H9 (cell line): ENCODE data around the gene MIGA2. TPM values are rescaled to one million over a fixed set of nuclear protein-coding genes. Genes with fewer than 3 reads are reported as not detected.

Experiments used
- DNase-seq: peaks from one replicate; pipeline ENCODE4 v3.0.0-alpha.2; 2017
- H2AFZ ChIP-seq: one replicate; pipeline ENCODE4 v1.6.1; 2013; ENCODE audit warnings: mild to moderate bottlenecking, low read length, control low read depth, moderate library complexity
- H2AK5ac ChIP-seq: 2 replicates; pipeline ENCODE4 v1.6.1; 2013; ENCODE audit warnings: low read length, control low read depth, mixed read lengths; ENCODE audit not compliant: insufficient read length
- H2BK120ac ChIP-seq: one replicate; pipeline ENCODE4 v1.6.1; 2013; ENCODE audit warnings: low read depth, mild to moderate bottlenecking, low read length, control low read depth, inconsistent platforms; ENCODE audit not compliant: poor library complexity, severe bottlenecking
- H2BK12ac ChIP-seq: 2 replicates; pipeline ENCODE4 v1.6.1; 2013; ENCODE audit warnings: low read length, control low read depth, mixed read lengths, low read depth; ENCODE audit not compliant: insufficient read length
- H2BK15ac ChIP-seq: 2 replicates; pipeline ENCODE4 v1.6.1; 2013; ENCODE audit warnings: low read depth, low read length, control low read depth
- H2BK20ac ChIP-seq: one replicate; pipeline ENCODE4 v1.6.1; 2013; ENCODE audit warnings: low read depth, mild to moderate bottlenecking, low read length, control low read depth, inconsistent platforms; ENCODE audit not compliant: poor library complexity, severe bottlenecking
- H2BK5ac ChIP-seq: 2 replicates; pipeline ENCODE4 v1.6.1; 2013; ENCODE audit warnings: low read length, control low read depth, mixed read lengths; ENCODE audit not compliant: insufficient read length
- H3K14ac ChIP-seq: 2 replicates; pipeline ENCODE4 v1.6.1; 2013; ENCODE audit warnings: low read length, control low read depth; ENCODE audit not compliant: insufficient read depth
- H3K18ac ChIP-seq: 2 replicates; pipeline ENCODE4 v1.6.1; 2013; ENCODE audit warnings: low read depth, mild to moderate bottlenecking, mixed read lengths, low read length, control low read depth; ENCODE audit not compliant: insufficient read length
- H3K23ac ChIP-seq: 2 replicates; pipeline ENCODE4 v1.6.1; 2013; ENCODE audit warnings: low read length, control low read depth, mixed read lengths, low read depth; ENCODE audit not compliant: insufficient read length
- H3K23me2 ChIP-seq: 2 replicates; pipeline ENCODE4 v1.6.1; 2013; ENCODE audit warnings: low read depth, mild to moderate bottlenecking, mixed read lengths, low read length, control low read depth; ENCODE audit not compliant: insufficient read length, poor library complexity, severe bottlenecking
- H3K27ac ChIP-seq: 2 replicates; pipeline ENCODE4 v1.5.1; 2013; ENCODE audit warnings: low read length, control low read depth, mixed read lengths, low read depth; ENCODE audit not compliant: insufficient read length
- H3K27me3 ChIP-seq: 2 replicates; pipeline ENCODE4 v1.6.1; 2013; ENCODE audit warnings: low read length, control low read depth, inconsistent platforms; ENCODE audit not compliant: insufficient read depth
- H3K4ac ChIP-seq: 2 replicates; pipeline ENCODE4 v1.6.1; 2013; ENCODE audit warnings: low read depth, mild to moderate bottlenecking, control low read depth, inconsistent platforms, low read length, moderate library complexity
- H3K4me1 ChIP-seq: 2 replicates; pipeline ENCODE4 v1.6.1; 2013; ENCODE audit warnings: low read length, control low read depth, inconsistent platforms; ENCODE audit not compliant: insufficient read depth
- H3K4me2 ChIP-seq: 2 replicates; pipeline ENCODE4 v1.6.1; 2013; ENCODE audit warnings: low read length, control low read depth, mixed read lengths; ENCODE audit not compliant: insufficient read length, insufficient read depth
- H3K56ac ChIP-seq: 2 replicates; pipeline ENCODE4 v1.6.1; 2013; ENCODE audit warnings: low read depth, mild to moderate bottlenecking, mixed read lengths, low read length, control low read depth; ENCODE audit not compliant: insufficient read length
- H3K79me1 ChIP-seq: 2 replicates; pipeline ENCODE4 v1.6.1; 2013; ENCODE audit warnings: low read depth, mild to moderate bottlenecking, moderate library complexity, low read length, control low read depth, inconsistent platforms; ENCODE audit not compliant: insufficient read depth, poor library complexity, severe bottlenecking
- H3K79me2 ChIP-seq: 2 replicates; pipeline ENCODE4 v1.6.1; 2013; ENCODE audit warnings: low read length, control low read depth, inconsistent platforms; ENCODE audit not compliant: insufficient read depth
- H3K9ac ChIP-seq: 2 replicates; pipeline ENCODE4 v1.6.1; 2013; ENCODE audit warnings: low read length, control low read depth, mixed read lengths; ENCODE audit not compliant: insufficient read length; ENCODE audit errors: extremely low read depth
- H3K9me3 ChIP-seq: one replicate; pipeline ENCODE4 v1.6.1; 2013; ENCODE audit warnings: low read depth, low read length, inconsistent platforms; ENCODE audit not compliant: control insufficient read depth
- H3T11ph ChIP-seq: one replicate; pipeline ENCODE4 v1.6.1; 2013; ENCODE audit warnings: mild to moderate bottlenecking, low read length, control low read depth, inconsistent platforms
- H4K20me1 ChIP-seq: one replicate; pipeline ENCODE4 v1.6.1; 2013; ENCODE audit not compliant: control insufficient read depth, insufficient read length, insufficient read depth
- H4K5ac ChIP-seq: 2 replicates; pipeline ENCODE4 v1.6.1; 2013; ENCODE audit warnings: low read depth, mild to moderate bottlenecking, mixed read lengths, low read length, control low read depth; ENCODE audit not compliant: insufficient read length
- H4K8ac ChIP-seq: replicated peaks from 2 replicates; pipeline ENCODE4 v1.6.1; 2013; ENCODE audit warnings: low read length, control low read depth, mixed read lengths, low read depth; ENCODE audit not compliant: insufficient read length
- H4K91ac ChIP-seq: 2 replicates; pipeline ENCODE4 v1.6.1; 2013; ENCODE audit warnings: low read depth, mild to moderate bottlenecking, moderate library complexity, mixed read lengths, low read length, control low read depth; ENCODE audit not compliant: insufficient read length
- H3K27ac Mint-ChIP-seq, 3 experiments: 2 replicates in 2 of 3; 3 replicates in 1 of 3; pipeline ENCODE4 v1.8.0; 2020 to 2021; ENCODE audit warnings: mixed read lengths in 3 of 3, mild to moderate bottlenecking in 1 of 3, moderate library complexity in 1 of 3
- H3K27me3 Mint-ChIP-seq: 2 replicates; pipeline ENCODE4 v1.8.0; 2021; ENCODE audit warnings: low read depth, mild to moderate bottlenecking, moderate library complexity, mixed read lengths
- H3K36me3 Mint-ChIP-seq, 3 experiments: 2 replicates in 2 of 3; 3 replicates in 1 of 3; pipeline ENCODE4 v1.8.0; 2020 to 2021; ENCODE audit warnings: low read depth in 3 of 3, mixed read lengths in 3 of 3; ENCODE audit not compliant: insufficient read depth in 1 of 3
- H3K4me1 Mint-ChIP-seq, 2 experiments: 2 replicates each; pipeline ENCODE4 v1.8.0; 2020; ENCODE audit warnings: mixed read lengths in 2 of 2
- H3K4me3 Mint-ChIP-seq, 2 experiments: 2 replicates in 1 of 2; 3 replicates in 1 of 2; pipeline ENCODE4 v1.8.0; 2020 to 2021; ENCODE audit warnings: mild to moderate bottlenecking in 2 of 2, mixed read lengths in 2 of 2, moderate library complexity in 1 of 2
- H3K9me3 Mint-ChIP-seq, 2 experiments: 2 replicates in 1 of 2; 3 replicates in 1 of 2; pipeline ENCODE4 v1.8.0; 2020; ENCODE audit warnings: mild to moderate bottlenecking in 2 of 2, mixed read lengths in 2 of 2, moderate library complexity in 1 of 2
- WGBS: extraction: QIAGEN DNeasy Blood & Tissue Kit; methylation state at CpG from one replicate; pipeline ENCODE4 v1.1.7; 2013; ENCODE audit warnings: missing lambda C conversion rate, low lambda C conversion rate, mixed read lengths; ENCODE audit not compliant: insufficient read length; ENCODE audit errors: extremely low coverage; 5-methylcytosine and 5-hydroxymethylcytosine counted together
- total RNA-seq: library from RNA; stranded (reverse); gene quantifications from 2 replicates; pipeline ENCODE4 v1.2.1, GENCODE V29; 2021
- TF ChIP-seq, protein P1 (sequence below): fragments of 200-600 bp; sonication (generic); conservative IDR thresholded peaks from 3 replicates; pipeline ENCODE4 v1.8.0; 2021; ENCODE audit warnings: antibody characterized with exemption, mild to moderate bottlenecking

Gene MIGA2
- total RNA-seq, 1 experiment from 2014 or later = 37.8 TPM

DNA sequence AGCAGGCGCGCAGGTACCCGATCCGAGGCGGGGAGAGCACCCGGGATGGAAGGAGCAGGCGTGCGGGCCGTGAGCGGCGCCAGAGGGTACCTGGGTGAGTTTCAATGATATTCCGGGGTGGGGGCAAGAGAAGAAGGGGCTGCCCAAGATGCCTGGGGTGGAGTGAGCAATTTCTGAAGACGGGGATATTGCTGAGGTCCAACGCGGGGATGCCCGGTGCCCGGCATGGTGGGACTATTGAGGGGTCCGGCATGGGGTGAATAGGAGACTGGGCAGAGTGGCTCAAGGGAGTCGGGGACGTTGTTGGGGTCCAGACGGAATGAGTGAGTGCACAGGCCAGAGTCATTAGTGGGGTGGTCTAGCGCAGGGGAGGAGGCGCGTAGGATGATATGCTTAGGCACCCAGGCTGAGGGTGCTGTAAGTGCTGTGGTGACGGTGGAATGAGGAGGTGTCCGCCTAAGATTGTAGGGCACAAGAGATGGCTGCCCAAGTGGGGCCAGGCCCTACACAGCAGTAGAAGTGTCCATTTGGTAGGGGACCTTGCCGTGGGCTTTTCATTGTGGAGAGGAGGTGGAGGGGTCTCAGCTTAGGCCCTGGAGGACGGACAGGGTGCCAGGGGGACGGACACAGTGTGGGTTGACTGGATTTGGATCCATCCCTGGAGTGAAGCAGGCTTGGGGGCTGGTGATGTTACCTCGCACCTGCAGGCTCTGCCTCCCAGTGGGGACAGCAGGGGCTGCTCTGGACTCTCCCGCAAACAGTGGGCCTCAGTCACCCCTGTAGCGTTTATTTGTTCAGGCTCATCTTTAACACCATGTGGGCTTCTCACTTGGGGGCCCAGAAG, 719 bp downstream of the MIGA2 start:
- Histone ChIP-seq H3K23ac (no peak overlapping the region), H2AFZ (no peak overlapping the region), H4K91ac (no peak overlapping the region), H4K20me1 (no peaks in the 10 kb centered on the region), H2BK20ac (no peak overlapping the region), H3K4ac (no peak overlapping the region), H2BK12ac (no peak overlapping the region), H3K27ac (no peak overlapping the region), H2BK120ac (no peak overlapping the region), H2BK5ac (no peak overlapping the region), H3T11ph (no peak overlapping the region), H3K18ac (no peak overlapping the region), H3K4me1 (no peaks in the 10 kb centered on the region), H3K27me3 (no peaks in the 10 kb centered on the region), H3K9ac (peak overlapping the region; percentile 36), H3K9me3 (no peaks in the 10 kb centered on the region), H2AK5ac (no peak overlapping the region), H3K4me2 (peak overlapping the region; percentile 91), H3K79me1 (no peaks in the 10 kb centered on the region), H4K5ac (no peak overlapping the region), H3K14ac (no peak overlapping the region), H3K23me2 (peaks cover 7% of the 10 kb centered on the region), H3K79me2 (peaks cover 3% of the 10 kb centered on the region; the same call in 1 of the 2 replicates), H4K8ac (no peak overlapping the region), H2BK15ac (no peak overlapping the region; the same call in 1 of the 2 replicates), H3K56ac (no peak overlapping the region)
- Mint-ChIP-seq H3K27ac (peak overlapping the region; percentile 72 to 92 (median 73); a peak in 5 of 7 replicates), H3K4me1 (peaks cover 18% of the 10 kb centered on the region in 2 experiments), H3K36me3 (peaks cover 4 to 14% (median 12%) of the 10 kb centered on the region in 3 experiments; a peak in 6 of 7 replicates), H3K9me3 (no peaks in the 10 kb centered on the region), H3K27me3 (no peaks in the 10 kb centered on the region), H3K4me3 (peak overlapping the region; percentile 97 to 99)
- no CpG with 5 or more reads among the region's 32 CpGs for WGBS
- TF ChIP-seq, protein P1, sequence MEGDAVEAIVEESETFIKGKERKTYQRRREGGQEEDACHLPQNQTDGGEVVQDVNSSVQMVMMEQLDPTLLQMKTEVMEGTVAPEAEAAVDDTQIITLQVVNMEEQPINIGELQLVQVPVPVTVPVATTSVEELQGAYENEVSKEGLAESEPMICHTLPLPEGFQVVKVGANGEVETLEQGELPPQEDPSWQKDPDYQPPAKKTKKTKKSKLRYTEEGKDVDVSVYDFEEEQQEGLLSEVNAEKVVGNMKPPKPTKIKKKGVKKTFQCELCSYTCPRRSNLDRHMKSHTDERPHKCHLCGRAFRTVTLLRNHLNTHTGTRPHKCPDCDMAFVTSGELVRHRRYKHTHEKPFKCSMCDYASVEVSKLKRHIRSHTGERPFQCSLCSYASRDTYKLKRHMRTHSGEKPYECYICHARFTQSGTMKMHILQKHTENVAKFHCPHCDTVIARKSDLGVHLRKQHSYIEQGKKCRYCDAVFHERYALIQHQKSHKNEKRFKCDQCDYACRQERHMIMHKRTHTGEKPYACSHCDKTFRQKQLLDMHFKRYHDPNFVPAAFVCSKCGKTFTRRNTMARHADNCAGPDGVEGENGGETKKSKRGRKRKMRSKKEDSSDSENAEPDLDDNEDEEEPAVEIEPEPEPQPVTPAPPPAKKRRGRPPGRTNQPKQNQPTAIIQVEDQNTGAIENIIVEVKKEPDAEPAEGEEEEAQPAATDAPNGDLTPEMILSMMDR = no peak
- DNase-seq = no peak
